GM18873 (cell line): ENCODE results near the gene CMPK1.

Experiments used
- ATAC-seq: cut with Tn5 transposase; IDR thresholded peaks from one replicate; pipeline ENCODE4 v1.9.1; 2021; ENCODE audit warnings: mild to moderate bottlenecking, moderate library complexity, moderate number of reproducible peaks; ENCODE audit not compliant: unreplicated experiment, low FRiP score

The CMPK1 gene

GRCh38 chr1:47390843-47391242 lies 57.3 kb downstream of the CMPK1 start:
- no peak for ATAC-seq

GRCh38 chr1:47393141-47393540 lies 59.6 kb downstream of the CMPK1 start:
- ATAC-seq: no peak

DNA sequence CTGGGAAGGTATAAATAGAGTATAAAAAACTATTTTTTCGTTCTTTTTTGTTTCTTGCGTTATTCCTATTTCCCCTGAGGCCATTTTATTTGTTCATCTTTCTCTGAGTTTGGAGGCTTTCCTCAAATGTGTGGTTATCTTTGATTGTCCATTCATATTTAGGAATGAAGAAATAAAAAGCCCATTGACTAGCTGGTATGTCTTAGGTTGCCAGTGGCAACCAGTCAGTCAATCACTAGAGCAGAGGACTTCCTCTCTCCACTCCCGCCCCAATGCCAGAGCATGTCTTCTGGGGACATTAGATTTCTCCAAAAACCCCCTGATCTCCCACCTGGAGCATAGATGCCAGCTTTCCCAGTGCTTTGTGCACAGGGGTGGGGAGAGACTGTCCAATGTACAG lies 61.8 kb downstream of the CMPK1 start:
- ATAC-seq: no peak

DNA sequence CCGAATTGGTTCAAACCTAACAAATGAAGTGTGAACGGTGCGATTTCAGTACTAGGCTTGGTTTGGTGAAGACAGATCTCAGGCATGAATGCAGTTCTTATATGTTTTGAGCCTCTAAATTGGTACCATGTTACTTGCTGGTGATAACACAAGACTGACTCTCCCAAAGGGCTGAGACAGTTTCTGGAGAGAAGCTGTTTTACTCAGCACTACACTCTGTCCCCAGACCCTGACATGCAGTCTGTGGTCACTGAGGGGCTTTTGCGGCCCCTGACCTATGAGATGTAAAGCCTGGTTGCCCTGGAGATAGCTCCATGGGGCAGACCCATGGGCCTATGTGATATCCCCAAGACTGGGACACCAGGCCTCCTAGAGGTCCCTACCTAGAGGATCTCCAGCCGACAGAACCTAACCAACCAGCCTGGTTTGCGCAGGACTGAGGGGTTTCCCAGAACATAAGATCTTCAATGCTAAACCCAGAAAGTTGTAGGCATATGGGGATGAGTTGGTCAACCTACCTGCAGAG lies 63.1 kb downstream of the CMPK1 start:
- ATAC-seq: no peak

GRCh38 chr1:47399138-47399845 lies 65.7 kb downstream of the CMPK1 start:
- ATAC-seq: no peak

DNA sequence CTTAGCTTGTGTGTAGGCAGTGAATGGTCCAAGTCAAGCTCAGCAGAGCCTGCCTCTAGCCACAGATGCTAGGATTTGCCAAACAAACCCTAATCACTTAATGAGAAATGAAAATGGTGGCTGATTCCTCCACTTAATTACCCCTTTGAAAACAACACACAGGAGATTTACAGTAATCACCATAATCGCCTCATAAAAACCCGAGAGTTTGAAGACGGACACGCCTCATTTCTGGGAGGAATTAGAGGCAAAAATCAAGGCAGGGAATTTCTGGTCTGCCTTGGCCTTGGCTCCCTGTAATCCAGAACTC lies 66.2 kb downstream of the CMPK1 start:
- no peak for ATAC-seq

GRCh38 chr1:47401761-47402160 lies 68.2 kb downstream of the CMPK1 start:
- no peak for ATAC-seq

DNA sequence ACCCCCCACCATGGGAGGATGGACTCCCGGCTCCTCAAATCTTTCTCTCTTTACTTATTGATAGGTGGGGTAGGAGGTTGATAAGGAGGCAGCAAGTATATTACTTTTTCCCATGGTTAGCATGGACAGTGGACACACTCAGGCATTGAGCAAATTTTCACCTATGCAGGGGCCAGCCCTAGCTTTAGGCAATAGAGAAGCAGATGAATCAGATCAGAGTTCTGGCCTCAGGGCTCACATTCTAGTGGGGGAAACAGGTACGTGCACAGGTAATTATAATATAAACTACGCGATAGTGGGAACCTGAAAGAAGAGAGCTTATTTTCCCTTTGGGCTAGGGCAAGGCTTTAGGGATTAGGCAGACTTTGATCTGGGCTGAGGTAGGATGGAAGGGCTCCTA lies 69.0 kb downstream of the CMPK1 start:
- no peak for ATAC-seq

DNA sequence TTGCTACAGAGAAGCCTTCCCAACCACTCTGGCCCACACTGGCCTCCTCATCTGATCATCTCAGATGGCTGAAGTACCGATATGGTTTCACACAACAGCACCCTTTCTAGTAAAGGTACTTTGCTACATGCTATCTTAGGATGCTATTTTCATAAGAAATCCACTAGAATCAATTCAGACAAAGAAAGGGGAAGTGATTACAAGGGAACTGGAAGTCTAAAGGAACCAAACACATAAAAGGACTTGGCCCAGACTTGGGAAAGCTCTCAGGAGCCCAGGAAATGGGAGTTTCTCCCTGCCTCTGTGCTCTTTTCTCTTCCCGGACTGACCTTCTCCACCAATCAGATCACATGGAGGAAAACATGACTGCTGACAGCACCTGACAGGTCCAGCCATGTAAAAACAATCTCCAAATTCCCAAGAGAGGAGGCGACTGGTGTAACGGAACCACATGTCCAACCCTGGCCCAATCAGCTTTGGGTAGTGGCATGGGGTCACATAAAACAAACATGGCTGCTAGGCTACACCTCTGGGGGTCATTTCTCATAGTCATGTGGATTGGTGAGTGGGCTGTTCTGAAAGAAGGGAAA lies 69.8 kb downstream of the CMPK1 start:
- no peak for ATAC-seq

- no peak for ATAC-seq
Observed at GRCh38 chr1:47405697-47406096, 72.1 kb downstream of the CMPK1 start.

GRCh38 chr1:47406966-47407365 lies 73.4 kb downstream of the CMPK1 start:
- ATAC-seq: no peak

DNA sequence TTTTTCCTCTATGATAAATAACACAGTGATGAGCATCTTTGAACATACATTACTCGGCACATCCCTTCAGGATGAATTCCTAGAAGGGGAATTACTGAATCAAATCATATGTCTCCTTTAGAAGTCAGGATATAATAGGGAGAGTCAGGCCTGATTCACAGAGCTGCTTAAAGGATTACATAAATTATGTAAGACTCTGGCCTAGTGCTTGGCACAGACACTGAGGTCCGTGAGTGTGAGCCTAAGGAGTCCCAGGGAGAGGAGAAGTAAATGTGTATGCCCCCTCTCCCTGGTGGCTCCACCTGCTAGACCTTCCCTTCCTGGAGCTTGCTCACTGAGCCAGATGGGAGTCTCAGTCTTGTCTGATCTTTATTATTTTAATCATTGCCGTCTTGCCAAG lies 73.9 kb downstream of the CMPK1 start:
- ATAC-seq: no peak

GRCh38 chr1:47409311-47410067 lies 75.9 kb downstream of the CMPK1 start:
- ATAC-seq: no peak

- ATAC-seq: no peak
Observed at GRCh38 chr1:47410068-47410455, 76.5 kb downstream of the CMPK1 start.

DNA sequence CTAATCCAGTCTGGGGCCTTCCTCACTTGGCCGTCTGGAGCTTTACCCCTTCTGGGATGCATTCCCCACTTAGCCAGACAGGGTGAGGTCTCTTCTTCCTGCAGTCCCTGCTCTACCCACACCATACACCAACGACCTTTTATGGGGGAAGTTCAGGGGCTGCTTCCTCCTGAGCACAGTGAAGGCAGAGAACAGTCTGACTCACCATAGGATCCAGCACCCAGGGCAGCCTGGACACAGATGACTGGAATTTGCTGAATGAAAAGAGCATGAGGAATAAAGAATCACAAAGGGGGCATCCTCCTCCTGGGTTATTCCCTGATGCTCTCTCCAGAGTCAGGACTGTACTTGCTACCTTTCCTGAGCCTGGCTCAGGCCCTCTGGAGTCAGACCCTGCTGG lies 77.8 kb downstream of the CMPK1 start:
- no peak for ATAC-seq

GRCh38 chr1:47412437-47412836 lies 78.8 kb downstream of the CMPK1 start:
- no peak for ATAC-seq

DNA sequence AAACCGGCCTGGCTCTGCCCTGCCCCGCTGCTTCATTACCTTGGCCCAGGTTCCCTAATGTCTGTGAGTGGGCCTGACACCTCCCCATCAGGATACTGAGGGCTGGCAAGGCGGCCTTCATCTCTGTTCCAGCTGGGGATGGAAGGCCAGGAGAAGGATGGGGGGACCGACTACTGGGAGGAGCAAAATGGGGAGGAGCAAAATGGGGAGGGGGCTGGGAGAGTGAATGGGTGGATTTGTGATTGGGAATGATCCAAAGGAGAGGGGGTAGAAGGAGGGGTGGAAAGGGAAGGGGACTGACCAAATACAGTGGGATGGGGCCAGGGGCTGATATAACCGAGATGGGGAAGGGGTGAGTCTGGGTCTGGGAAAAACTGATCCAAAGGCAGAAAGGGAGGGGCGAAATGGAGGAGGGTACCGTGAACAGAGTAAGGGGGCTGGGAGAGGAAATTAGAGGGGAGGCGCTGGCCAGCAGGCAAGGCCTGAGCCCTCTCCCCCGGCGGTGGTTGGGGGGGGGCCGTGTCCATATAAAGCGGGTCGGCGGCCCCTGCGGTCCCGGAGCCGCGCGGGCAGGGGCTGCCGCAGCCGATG lies 82.2 kb downstream of the CMPK1 start, which contains the start of gene FOXE3:
TSS of gene FOXE3 (plus strand) at position 558 of the 591 bp plus-strand sequence. CDS start at position 589, 31 bp downstream.
- ATAC-seq: no peak

DNA sequence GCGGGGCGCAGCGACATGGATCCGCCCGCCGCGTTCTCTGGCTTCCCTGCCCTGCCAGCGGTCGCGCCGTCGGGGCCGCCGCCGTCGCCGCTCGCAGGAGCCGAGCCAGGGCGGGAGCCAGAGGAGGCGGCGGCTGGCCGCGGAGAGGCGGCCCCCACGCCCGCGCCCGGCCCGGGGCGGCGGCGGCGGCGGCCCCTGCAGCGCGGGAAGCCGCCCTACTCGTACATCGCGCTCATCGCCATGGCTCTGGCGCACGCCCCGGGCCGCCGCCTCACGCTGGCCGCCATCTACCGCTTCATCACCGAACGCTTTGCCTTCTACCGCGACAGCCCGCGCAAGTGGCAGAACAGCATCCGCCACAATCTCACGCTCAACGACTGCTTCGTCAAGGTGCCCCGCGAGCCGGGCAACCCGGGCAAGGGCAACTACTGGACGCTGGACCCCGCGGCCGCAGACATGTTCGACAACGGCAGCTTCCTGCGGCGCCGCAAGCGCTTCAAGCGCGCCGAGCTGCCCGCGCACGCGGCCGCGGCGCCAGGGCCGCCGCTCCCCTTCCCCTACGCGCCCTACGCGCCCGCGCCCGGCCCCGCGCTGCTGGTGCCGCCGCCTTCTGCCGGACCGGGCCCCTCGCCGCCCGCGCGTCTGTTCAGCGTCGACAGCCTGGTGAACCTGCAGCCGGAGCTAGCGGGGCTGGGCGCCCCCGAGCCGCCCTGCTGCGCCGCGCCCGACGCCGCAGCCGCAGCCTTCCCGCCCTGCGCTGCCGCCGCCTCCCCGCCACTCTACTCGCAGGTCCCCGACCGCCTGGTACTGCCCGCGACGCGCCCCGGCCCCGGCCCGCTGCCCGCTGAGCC lies 83.0 kb downstream of the CMPK1 start:
- ATAC-seq: no peak

- ATAC-seq: no peak
Observed at GRCh38 chr1:47417170-47418044, 83.8 kb downstream of the CMPK1 start.
